Measurements from ENCODE around the gene CKB.

- no peak for TF ChIP-seq GATA2 (IDR thresholded peaks at IDR 0.05; ENCODE audit: low read depth, low read length)
- no peak for TF ChIP-seq GATA3 (IDR thresholded peaks at IDR 0.05; ENCODE audit: low read depth, low read length)
Observed at GRCh38 chr14:103526247-103526913, 3.8 kb upstream of the CKB start.
